Endothelial cell of umbilical vein (primary cell): ENCODE data around the gene SAPCD2. TPM values are rescaled to one million over a fixed set of nuclear protein-coding genes. Genes with fewer than 3 reads are reported as not detected.

Source experiments
- BruUV-seq: library from RNA; stranded (reverse); fragments of 400-500 nt; replicated peaks from 2 replicates; lab custom pipeline; 2021; lab: Mats Ljungman, UMichigan
- CTCF ChIA-PET: fragments of 300-600, 350-600 bp; sonication (Branson Sonifier 250); formaldehyde crosslinking; loops from one replicate; lab custom pipeline; 2021; ENCODE audit warnings: antibody characterized with exemption, inconsistent platforms; lab: Charles Lee
- POLR2A ChIA-PET: fragments of 300-600, 350-600 bp; sonication (Branson Sonifier 250); formaldehyde crosslinking; loops from one replicate; lab custom pipeline; 2021; ENCODE audit warnings: antibody characterized with exemption, inconsistent platforms; lab: Charles Lee
- DNase-seq: peaks from one replicate; pipeline ENCODE4 v3.0.0-alpha.2; 2011; ENCODE audit warnings: low read depth, low spot score
- FAIRE-seq: peaks from 2 replicates; lab custom pipeline; 2011; peaks lifted over from hg19 to GRCh38; lab: Jason Lieb, UNC
- H2AFZ ChIP-seq: 2 replicates; pipeline ENCODE4 v1.6.0; 2012; ENCODE audit warnings: low read depth, low read length, control low read depth, inconsistent platforms
- H3K27ac ChIP-seq: 2 replicates; pipeline ENCODE4 v1.5.1; 2011; ENCODE audit warnings: low read depth, mild to moderate bottlenecking, control low read depth, low read length, moderate library complexity; ENCODE audit not compliant: insufficient read depth
- H3K27me3 ChIP-seq, 2 experiments: 2 replicates each; pipeline versions ENCODE4 v1.6.0 to v1.6.1; 2011; ENCODE audit warnings: low read length in 2 of 2, mixed read lengths in 1 of 2; ENCODE audit not compliant: control insufficient read depth in 2 of 2, insufficient read depth in 2 of 2
- H3K36me3 ChIP-seq, 2 experiments: 2 replicates in 1 of 2; 3 replicates in 1 of 2; pipeline ENCODE4 v1.5.1; 2011; ENCODE audit warnings: low read length in 2 of 2, mild to moderate bottlenecking in 1 of 2, moderate library complexity in 1 of 2; ENCODE audit not compliant: control insufficient read depth in 2 of 2, insufficient read depth in 2 of 2; ENCODE audit errors: extremely low read depth in 1 of 2
- H3K4me1 ChIP-seq: 3 replicates; pipeline ENCODE4 v1.5.1; 2011; ENCODE audit warnings: mild to moderate bottlenecking, low read length; ENCODE audit not compliant: control insufficient read depth, insufficient read depth; ENCODE audit errors: extremely low read depth
- H3K4me2 ChIP-seq: 2 replicates; pipeline ENCODE4 v1.6.1; 2011; ENCODE audit warnings: low read length, control low read depth, mixed read lengths; ENCODE audit not compliant: insufficient read depth
- H3K4me3 ChIP-seq, 3 experiments: fragments of 200-600 bp in 1 of 3; sonication (generic), shearing (Covaris generic) in 1 of 3; replicated peaks in 1 of 3; 2 replicates each; pipeline ENCODE4 v1.5.1; 2011 to 2016; ENCODE audit warnings: control low read depth in 3 of 3, low read length in 3 of 3, mild to moderate bottlenecking in 2 of 3, inconsistent platforms in 1 of 3, low read depth in 1 of 3, moderate library complexity in 1 of 3; ENCODE audit not compliant: insufficient read depth in 1 of 3
- H3K79me2 ChIP-seq: 2 replicates; pipeline ENCODE4 v1.6.0; 2012; ENCODE audit warnings: low read length, inconsistent platforms; ENCODE audit not compliant: control insufficient read depth, insufficient read depth
- H3K9ac ChIP-seq: replicated peaks from 2 replicates; pipeline ENCODE3; 2011; ENCODE audit warnings: low read length, control low read depth; ENCODE audit not compliant: insufficient read depth; ENCODE audit errors: extremely low read depth
- H3K9me1 ChIP-seq: replicated peaks from 3 replicates; pipeline ENCODE4 v1.6.0; 2011; ENCODE audit warnings: mild to moderate bottlenecking, low read length; ENCODE audit not compliant: control insufficient read depth, insufficient read depth; ENCODE audit errors: extremely low read depth
- H3K9me3 ChIP-seq: replicated peaks from 2 replicates; pipeline ENCODE4 v1.5.1; 2012; ENCODE audit warnings: low read length, inconsistent platforms; ENCODE audit not compliant: control insufficient read depth, insufficient read depth
- H4K20me1 ChIP-seq: replicated peaks from 2 replicates; pipeline ENCODE3; 2011; ENCODE audit warnings: mild to moderate bottlenecking, low read length; ENCODE audit not compliant: control insufficient read depth, insufficient read depth; ENCODE audit errors: extremely low read depth
- CTCF ChIP-seq, 2 donors: IDR thresholded peaks; 1 replicate in 1 of 2; 2 replicates in 1 of 2; pipeline ENCODE4 v1.5.1; 2011; ENCODE audit warnings: low read length in 2 of 2, mild to moderate bottlenecking in 2 of 2, moderate library complexity in 2 of 2, control low read depth in 1 of 2, inconsistent platforms in 1 of 2, low read depth in 1 of 2; ENCODE audit not compliant: insufficient read depth in 1 of 2; ENCODE audit errors: extremely low read depth in 1 of 2
- EZH2 ChIP-seq: IDR thresholded peaks from 2 replicates; pipeline ENCODE4 v1.6.1; 2012; ENCODE audit warnings: borderline replicate concordance, low read depth, mild to moderate bottlenecking, moderate library complexity, low read length, inconsistent platforms; ENCODE audit not compliant: severe bottlenecking
- FOS ChIP-seq: IDR thresholded peaks from 2 replicates; pipeline ENCODE4 v1.6.1; 2011; ENCODE audit warnings: mild to moderate bottlenecking, low read length, moderate library complexity, borderline replicate concordance; ENCODE audit not compliant: insufficient read depth
- GATA2 ChIP-seq: IDR thresholded peaks from 2 replicates; pipeline ENCODE4 v1.7.0; 2011; ENCODE audit warnings: low read depth, mild to moderate bottlenecking, moderate library complexity, mixed read lengths, low read length; ENCODE audit not compliant: insufficient read length, insufficient read depth
- JUN ChIP-seq: IDR thresholded peaks from 2 replicates; pipeline ENCODE4 v1.6.1; 2011; ENCODE audit warnings: borderline replicate concordance, low read depth; ENCODE audit not compliant: insufficient read length, insufficient read depth
- MYC ChIP-seq: IDR thresholded peaks from one replicate; pipeline ENCODE4 v1.6.1; 2011; ENCODE audit warnings: mild to moderate bottlenecking, low read depth, low read length
- POLR2A ChIP-seq: IDR thresholded peaks from 2 replicates; pipeline ENCODE4 v1.6.1; 2012; ENCODE audit warnings: low read depth, mild to moderate bottlenecking, control low read depth, low read length
- POLR2AphosphoS5 ChIP-seq: IDR thresholded peaks from 2 replicates; pipeline ENCODE4 v1.6.1; 2012; ENCODE audit warnings: low read depth, mild to moderate bottlenecking, control low read depth, low read length, moderate library complexity; ENCODE audit not compliant: insufficient read depth
- dilution Hi-C: fragments of 300-500 bp; cut with MboI; formaldehyde crosslinking; loops from one replicate; pipeline ENCODE4 v1.15.0; 2019; ENCODE audit warnings: low sequenced_read_pairs; ENCODE audit not compliant: extremely low pct_ligation_motif_present
- intact Hi-C: fragments of 100-400 bp; cut with micrococcal nuclease; formaldehyde crosslinking; loops from one replicate; pipeline ENCODE4 v1.10.0; 2022
- polyA plus RNA-seq, 4 experiments: library from polyadenylated mRNA; depleted of rRNA in 3 of 4; stranded (reverse) in 3 of 4; unstranded in 1 of 4; fragments of >200 nt; gene quantifications; 2 replicates each; pipeline versions ENCODE4 v1.2.1 to v1.2.3, GENCODE V29; 2011 to 2012; ENCODE audit warnings: missing spikeins in 1 of 4
- total RNA-seq: library from RNA; stranded (reverse); gene quantifications from 2 replicates; pipeline ENCODE4 v1.2.3, GENCODE V29; 2021
- TF ChIP-seq, protein P1 (sequence below): IDR thresholded peaks from 2 replicates; pipeline ENCODE4 v1.6.1; 2011; ENCODE audit not compliant: insufficient read depth, insufficient read length

The SAPCD2 gene
- total and polyA plus RNA-seq, 2 donors (not counting 3 experiments of a cell fraction or from before 2014, with no cell fraction given) = 11.5 to 27.8 TPM

GRCh38 chr9:137083394-137084004 lies 13.1 kb upstream of the SAPCD2 start:
- no TSS peak for BruUV-seq
- CTCF ChIA-PET = interaction anchor here (1.1 to 2.8 kb wide), 4 partner anchors 14 to 37 kb away, joined by 4 to 12 read pairs (median 6); partner anchors contain the start of genes NPDC1 and SAPCD2
- H2AFZ ChIP-seq = no peak overlapping the region

DNA sequence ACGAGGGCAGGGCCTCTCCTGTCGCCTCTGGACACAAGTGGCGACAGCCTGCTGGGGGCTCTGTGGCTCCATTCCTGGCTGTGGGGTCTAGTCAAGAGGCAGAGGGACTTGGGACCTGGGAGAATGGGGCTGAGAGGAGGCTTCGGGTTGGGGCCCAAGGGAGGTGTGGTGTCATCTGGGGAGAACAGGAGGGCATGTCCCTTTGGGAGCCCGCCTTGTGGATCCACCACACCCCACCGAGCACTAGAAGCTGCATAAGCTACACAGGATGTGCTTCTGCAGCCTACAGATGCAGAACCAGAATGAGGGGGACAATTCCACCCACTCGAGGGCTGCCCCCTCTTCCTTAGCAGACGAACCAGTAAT lies 12.6 kb upstream of the SAPCD2 start:
- DNase-seq (no peak), FAIRE-seq (no peak)
- dilution Hi-C loops = no loop called here
- Histone ChIP-seq H3K9me3 (no peaks in the 10 kb centered on the region), H2AFZ (no peak overlapping the region), H3K4me3 (no peak overlapping the region), H3K4me2 (no peak overlapping the region), H3K27me3 (no peaks in the 10 kb centered on the region), H3K27ac (peak overlapping the region; percentile 14), H3K9ac (no peak overlapping the region), H3K9me1 (no peaks in the 10 kb centered on the region), H4K20me1 (no peaks in the 10 kb centered on the region), H3K36me3 (peaks cover 0 to 32% of the 10 kb centered on the region in 2 experiments), H3K4me1 (peaks cover 32% of the 10 kb centered on the region), H3K79me2 (peaks cover 6% of the 10 kb centered on the region)
- CTCF ChIA-PET = interaction anchor here (1.1 to 2.8 kb wide), 4 partner anchors 13 to 36 kb away, joined by 4 to 12 read pairs (median 6); partner anchors contain the start of genes NPDC1 and SAPCD2
- BruUV-seq = no TSS peak
- intact Hi-C loops = no loop called here
- no peak for TF ChIP-seq FOS
- TF ChIP-seq GATA2 = no peak
- TF ChIP-seq, protein P1, sequence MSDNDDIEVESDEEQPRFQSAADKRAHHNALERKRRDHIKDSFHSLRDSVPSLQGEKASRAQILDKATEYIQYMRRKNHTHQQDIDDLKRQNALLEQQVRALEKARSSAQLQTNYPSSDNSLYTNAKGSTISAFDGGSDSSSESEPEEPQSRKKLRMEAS = no peak
- no peak for TF ChIP-seq CTCF (IDR thresholded peaks at IDR 0.05; ENCODE audit: extremely low read depth in 1 of 2, insufficient read depth in 1 of 2, low read depth in 1 of 2, low read length in 2 of 2)
- TF ChIP-seq JUN = no peak
- no peak for TF ChIP-seq POLR2A
- no peak for TF ChIP-seq MYC
- no peak for TF ChIP-seq POLR2AphosphoS5
- no peak for TF ChIP-seq EZH2
- POLR2A ChIA-PET = no interaction called here

More at GRCh38 chr9:137083394-137084004, 13.1 kb upstream of the SAPCD2 start:
- no peaks in the 10 kb centered on the region for H3K9me1 ChIP-seq
- H3K27ac ChIP-seq = peak overlapping the region; percentile 46
- H3K9me3 ChIP-seq = no peaks in the 10 kb centered on the region
- H3K4me1 ChIP-seq = peaks cover 29% of the 10 kb centered on the region
- H3K4me2 ChIP-seq = no peak overlapping the region
- peak; percentile 92 for TF ChIP-seq FOS
- TF ChIP-seq, protein P1 = no peak
- TF ChIP-seq POLR2AphosphoS5 = peak; percentile 70
- TF ChIP-seq JUN = peak; percentile 63
- no peak for TF ChIP-seq POLR2A
- H3K36me3 ChIP-seq = peaks cover 0 to 32% of the 10 kb centered on the region in 2 experiments
- H3K9ac ChIP-seq = no peak overlapping the region
- no peak overlapping the region for H3K4me3 ChIP-seq
- peaks cover under 1% of the 10 kb centered on the region for H3K79me2 ChIP-seq
- no peaks in the 10 kb centered on the region for H4K20me1 ChIP-seq
- dilution Hi-C loops = no loop called here
- POLR2A ChIA-PET = no interaction called here
- DNase-seq (peak; percentile 79), FAIRE-seq (peak; percentile 93)
- no peaks in the 10 kb centered on the region for H3K27me3 ChIP-seq
- intact Hi-C loops = no loop called here
